SK-N-SH (cell line): ENCODE measurements around the gene RSRP1. TPM values are rescaled to one million over a fixed set of nuclear protein-coding genes. Genes with fewer than 3 reads are reported as not detected.

ENCODE experiments used
- CTCF ChIA-PET: fragments of 300-600, 350-600 bp; formaldehyde crosslinking; extraction: SDS; loops from one replicate; lab custom pipeline; 2021; lab: Yijun Ruan, JAX
- POLR2A ChIA-PET: fragments of 350-600 bp; sonication (Branson Sonifier 250); formaldehyde crosslinking; extraction: SDS; loops from one replicate; lab custom pipeline; 2020; ENCODE audit warnings: antibody characterized with exemption, inconsistent platforms; lab: Yijun Ruan, JAX
- DNase-seq: peaks from one replicate; pipeline ENCODE4 v3.0.0; 2012
- H2AFZ ChIP-seq: fragments of 200-600 bp; sonication (generic); 2 replicates; pipeline ENCODE4 v1.8.1; 2016; ENCODE audit warnings: antibody characterized with exemption, mild to moderate bottlenecking, low read depth
- H3F3A ChIP-seq: fragments of 200-600 bp; sonication (generic); replicated peaks from 2 replicates; pipeline ENCODE3; 2016; ENCODE audit warnings: antibody characterized with exemption, mild to moderate bottlenecking; ENCODE audit not compliant: insufficient read depth
- H3K27ac ChIP-seq, 2 experiments: fragments of 200-500 bp in 1 of 2; fragments of 200-600 bp in 1 of 2; sonication (Bioruptor generic) in 1 of 2; sonication (generic), shearing (Covaris generic) in 1 of 2; 2 replicates each; pipeline versions ENCODE4 v1.5.1 to v1.6.1; 2014 to 2016; ENCODE audit warnings: low read depth in 2 of 2, inconsistent platforms in 1 of 2, low read length in 1 of 2, mild to moderate bottlenecking in 1 of 2, mixed read lengths in 1 of 2
- H3K27me3 ChIP-seq: fragments of 200-600 bp; sonication (generic), shearing (Covaris generic); 2 replicates; pipeline ENCODE4 v1.6.1; 2016; ENCODE audit warnings: mixed run types; ENCODE audit not compliant: insufficient read depth
- H3K36me3 ChIP-seq, 2 experiments: fragments of 200-500 bp in 1 of 2; fragments of 200-600 bp in 1 of 2; sonication (Bioruptor generic) in 1 of 2; sonication (generic) in 1 of 2; replicated peaks in 1 of 2; 2 replicates each; pipeline versions ENCODE3 to v1.5.1; 2014 to 2016; ENCODE audit warnings: low read length in 1 of 2, mild to moderate bottlenecking in 1 of 2; ENCODE audit not compliant: insufficient read depth in 2 of 2, control insufficient read depth in 1 of 2
- H3K4me1 ChIP-seq, 2 experiments: fragments of 200-500 bp in 1 of 2; fragments of 200-600 bp in 1 of 2; sonication (Bioruptor generic) in 1 of 2; sonication (generic), shearing (Covaris generic) in 1 of 2; 2 replicates each; pipeline versions ENCODE4 v1.5.1 to v1.6.1; 2014 to 2016; ENCODE audit warnings: low read depth in 1 of 2, low read length in 1 of 2, mixed run types in 1 of 2; ENCODE audit not compliant: insufficient read depth in 2 of 2, control insufficient read depth in 1 of 2
- H3K4me2 ChIP-seq: fragments of 200-600 bp; sonication (generic), shearing (Covaris generic); 2 replicates; pipeline ENCODE4 v1.6.1; 2017; ENCODE audit warnings: mixed run types
- H3K4me3 ChIP-seq, 2 experiments: fragments of 200-500 bp in 1 of 2; fragments of 200-600 bp in 1 of 2; sonication (Bioruptor generic) in 1 of 2; sonication (generic), shearing (Covaris generic) in 1 of 2; 2 replicates each; pipeline versions ENCODE4 v1.5.1 to v1.8.1; 2014 to 2016; ENCODE audit warnings: low read depth in 2 of 2, inconsistent platforms in 1 of 2, low read length in 1 of 2, mild to moderate bottlenecking in 1 of 2, mixed read lengths in 1 of 2, moderate library complexity in 1 of 2
- H3K79me2 ChIP-seq: fragments of 200-600 bp; sonication (generic); 2 replicates; pipeline ENCODE4 v1.8.1; 2017; ENCODE audit warnings: mild to moderate bottlenecking; ENCODE audit not compliant: insufficient read depth
- H3K9ac ChIP-seq: fragments of 200-600 bp; sonication (generic); 2 replicates; pipeline ENCODE4 v1.6.1; 2017; ENCODE audit warnings: mixed run types
- H3K9me2 ChIP-seq: fragments of 200-600 bp; sonication (generic); 2 replicates; pipeline ENCODE4 v1.6.1; 2017; ENCODE audit warnings: mixed run types
- H3K9me3 ChIP-seq: fragments of 200-600 bp; sonication (generic); 2 replicates; pipeline ENCODE4 v1.6.1; 2017; ENCODE audit warnings: mixed run types, mild to moderate bottlenecking, moderate library complexity
- H4K20me1 ChIP-seq: fragments of 200-600 bp; sonication (generic); 2 replicates; pipeline ENCODE4 v1.6.1; 2017; ENCODE audit warnings: mild to moderate bottlenecking, mixed run types; ENCODE audit not compliant: insufficient read depth
- ELF1 ChIP-seq: IDR thresholded peaks from 2 replicates; pipeline ENCODE4 v1.4.0; 2012
- EZH2phosphoT487 ChIP-seq: fragments of 200-600 bp; sonication (generic); IDR thresholded peaks from 2 replicates; pipeline ENCODE4 v1.6.1; 2017; ENCODE audit warnings: low read depth, mixed run types, mild to moderate bottlenecking, antibody characterized with exemption, moderate library complexity, borderline replicate concordance
- FOXJ3 ChIP-seq: sonication (generic); formaldehyde crosslinking; IDR thresholded peaks from 2 replicates; pipeline ENCODE4 v1.5.1; 2020; ENCODE audit warnings: mild to moderate bottlenecking, missing genetic modification reagents
- GABPA ChIP-seq: IDR thresholded peaks from 2 replicates; pipeline ENCODE4 v1.4.0; 2012; ENCODE audit warnings: low read depth, mild to moderate bottlenecking
- MAX ChIP-seq: IDR thresholded peaks from 2 replicates; pipeline ENCODE4 v1.4.0; 2012; ENCODE audit warnings: low read depth
- MEF2A ChIP-seq: IDR thresholded peaks from 2 replicates; pipeline ENCODE4 v1.4.0; 2012; ENCODE audit warnings: low read depth, borderline replicate concordance
- MXI1 ChIP-seq: IDR thresholded peaks from 2 replicates; pipeline ENCODE4 v1.6.1; 2012; ENCODE audit warnings: mild to moderate bottlenecking, low read depth, low read length, improper control_type of control experiment
- NRF1 ChIP-seq: IDR thresholded peaks from 2 replicates; pipeline ENCODE4 v1.6.1; 2012; ENCODE audit warnings: low read depth, mild to moderate bottlenecking, low read length
- PBX3 ChIP-seq: IDR thresholded peaks from 2 replicates; pipeline ENCODE4; 2012
- POLR2AphosphoS5 ChIP-seq: IDR thresholded peaks from 2 replicates; pipeline ENCODE4 v1.6.1; 2012; ENCODE audit warnings: low read depth, low read length
- RCOR1 ChIP-seq: fragments of 150-350 bp; IDR thresholded peaks from 2 replicates; pipeline ENCODE4 v1.6.1; 2017; ENCODE audit warnings: antibody characterized with exemption, low read length
- RXRA ChIP-seq: IDR thresholded peaks from 2 replicates; pipeline ENCODE4 v1.4.0; 2012; ENCODE audit warnings: low read depth, mild to moderate bottlenecking, borderline replicate concordance
- SIN3A ChIP-seq: IDR thresholded peaks from 2 replicates; pipeline ENCODE4 v1.6.1; 2012; ENCODE audit warnings: low read depth, mild to moderate bottlenecking, low read length, moderate library complexity, borderline replicate concordance
- TAF1 ChIP-seq: IDR thresholded peaks from 2 replicates; pipeline ENCODE4 v1.6.1; 2012; ENCODE audit warnings: low read depth, mild to moderate bottlenecking, low read length, moderate library complexity, borderline replicate concordance
- TEAD4 ChIP-seq: IDR thresholded peaks from 2 replicates; pipeline ENCODE4 v1.4.0; 2012; ENCODE audit warnings: mild to moderate bottlenecking, borderline replicate concordance; ENCODE audit not compliant: insufficient read depth
- YY1 ChIP-seq: IDR thresholded peaks from 2 replicates; pipeline ENCODE4 v1.4.0; 2012; ENCODE audit warnings: low read depth, mild to moderate bottlenecking
- ZBTB33 ChIP-seq: IDR thresholded peaks from 2 replicates; pipeline ENCODE4 v1.4.0; 2012; ENCODE audit warnings: low read depth, borderline replicate concordance
- WGBS: methylation state at CpG from one replicate; pipeline ENCODE4 v1.1.6; 2017; ENCODE audit warnings: low lambda C conversion rate; 5-methylcytosine and 5-hydroxymethylcytosine counted together
- polyA plus RNA-seq, 3 experiments: library from polyadenylated mRNA; depleted of rRNA; stranded (reverse); fragments of >200 nt; gene quantifications; 2 replicates each; pipeline ENCODE4 v1.2.3, GENCODE V29; 2012

RSRP1 gene
- polyA plus RNA-seq, 1 of the 3 experiments (the other 2 are of a cell fraction) = 126 TPM

GRCh38 chr1:25232027-25232865, 15.0 kb downstream of the RSRP1 start, which contains the start of gene SYF2:
SYF2 (minus strand) TSS chr1:25232502; CDS start chr1:25232467, 35 bp downstream.
- Histone ChIP-seq H3K9me2 (no peaks in the 10 kb centered on the region), H3F3A (peaks cover 7% of the 10 kb centered on the region), H3K4me2 (peak within 1 kb of the TSS; percentile 86), H3K79me2 (peaks cover 81% of the 10 kb centered on the region), H2AFZ (peak within 1 kb of the TSS; percentile 96), H3K36me3 (peaks cover 28 to 42% of the 10 kb centered on the region in 2 experiments), H3K27me3 (no peaks in the 10 kb centered on the region), H3K9me3 (no peaks in the 10 kb centered on the region), H3K4me3 (peak within 1 kb of the TSS; percentile 88 to 99), H4K20me1 (no peaks in the 10 kb centered on the region), H3K9ac (peak within 1 kb of the TSS; percentile 93), H3K27ac (peak within 1 kb of the TSS; percentile 89 to 93), H3K4me1 (peaks cover 0 to 11% of the 10 kb centered on the region in 2 experiments; a peak in 3 of 4 replicates)
- TF ChIP-seq EZH2phosphoT487 = no peak
- TF ChIP-seq SIN3A = peak; percentile 87; the same call in 1 of the 2 replicates
- TF ChIP-seq TAF1 = peak; percentile 92
- TF ChIP-seq MAX = peak; percentile 86
- TF ChIP-seq RCOR1 = no peak
- TF ChIP-seq ZBTB33 = no peak
- TF ChIP-seq POLR2AphosphoS5 = peak; percentile 64
- no peak for TF ChIP-seq MEF2A
- TF ChIP-seq YY1 = peak; percentile 93
- TF ChIP-seq FOXJ3 (CRISPR knock-in tag) = peak; percentile 42; the same call in 1 of the 2 replicates
- TF ChIP-seq PBX3 = peak; percentile 22; the same call in 1 of the 2 replicates
- TF ChIP-seq ELF1 = peak; percentile 99
- peak; percentile 97 for TF ChIP-seq GABPA
- TF ChIP-seq NRF1 = peak; percentile 77
- no peak for TF ChIP-seq RXRA
- TF ChIP-seq MXI1 = peak; percentile 78; the same call in 1 of the 2 replicates
- TF ChIP-seq TEAD4 = no peak
- peak; percentile 93 for DNase-seq
- 0% methylated on average over 32 of the region's 54 CpGs for WGBS
- ChIA-PET POLR2A (interaction anchor here (0.6 to 2.4 kb wide), 10 partner anchors 9 to 318 kb away, joined by 3 to 24 read pairs (median 4); partner anchors contain the start of gene RSRP1), CTCF (interaction anchor here (1.1 to 2.1 kb wide), 5 partner anchors 8 to 418 kb away, joined by 3 to 9 read pairs (median 4); no protein-coding TSS in a partner anchor)
